HG02870 (cell line): Measurements from ENCODE around the gene ARHGAP24.

Source experiments
- ATAC-seq: cut with Tn5 transposase; IDR thresholded peaks from one replicate; pipeline ENCODE4 v1.9.1; 2021; ENCODE audit warnings: mild to moderate bottlenecking, moderate library complexity; ENCODE audit not compliant: unreplicated experiment

The ARHGAP24 gene

DNA sequence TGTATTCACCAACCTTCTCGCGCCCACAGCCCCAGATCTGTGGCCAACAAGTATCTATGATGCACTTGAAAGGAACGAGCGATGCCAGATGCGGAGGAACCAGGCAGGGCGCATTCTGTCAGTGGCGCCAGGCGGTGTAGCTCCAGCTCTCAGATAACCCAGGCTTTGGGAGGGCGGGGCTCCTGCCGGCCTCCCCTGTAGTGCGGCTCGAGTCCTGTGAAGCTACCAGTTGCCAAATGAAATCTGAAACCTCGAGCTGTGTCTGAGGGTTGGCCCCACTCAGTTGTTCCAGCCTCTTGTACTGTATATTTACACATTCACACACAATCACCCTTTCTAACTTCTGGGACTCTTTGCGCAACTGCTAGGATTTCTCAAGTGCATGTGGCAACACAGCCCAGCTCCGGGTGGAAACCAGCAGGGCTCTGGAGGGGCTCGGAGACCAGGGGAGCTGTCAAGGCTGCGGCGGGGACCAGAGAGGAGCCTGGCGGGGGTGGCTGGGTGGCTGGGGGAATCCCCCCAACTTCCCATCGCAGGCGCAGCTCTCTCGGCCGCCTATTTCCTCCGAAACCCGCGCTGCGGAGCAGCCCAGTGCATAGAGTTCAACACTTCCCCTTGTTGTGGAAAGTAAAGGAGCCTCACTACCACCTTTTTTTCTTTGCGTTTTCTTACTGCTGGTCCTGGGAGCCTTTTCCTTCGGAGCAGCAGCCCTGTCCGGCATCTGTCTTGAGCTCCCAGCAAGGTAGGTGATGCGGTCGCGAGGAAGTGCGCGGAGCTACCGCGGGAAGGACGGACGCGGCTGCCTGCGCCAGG, at the start of gene ARHGAP24:
Gene ARHGAP24 (plus strand): TSS at position 333 of the 813 bp plus-strand sequence.
- ATAC-seq: peak; percentile 81

DNA sequence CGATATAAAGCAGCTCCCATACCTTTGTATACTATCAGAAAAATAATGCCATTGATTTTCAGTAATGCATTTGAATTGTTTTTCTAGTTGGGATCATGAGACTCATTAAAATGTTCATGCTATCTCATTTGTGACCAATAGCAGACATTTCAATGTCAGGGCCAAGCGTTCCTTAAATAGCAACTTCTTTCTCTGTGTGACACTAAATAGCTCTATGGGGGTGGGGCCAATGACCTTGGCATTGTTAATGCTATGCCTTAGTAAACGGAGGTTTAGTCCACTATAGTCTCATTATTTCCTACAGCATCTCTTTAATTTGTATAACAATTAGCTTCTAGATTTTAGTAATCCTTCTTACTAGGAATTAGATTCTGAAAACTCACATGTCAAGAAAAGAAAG, 48.6 kb upstream of the ARHGAP24 start:
- ATAC-seq: no peak

DNA sequence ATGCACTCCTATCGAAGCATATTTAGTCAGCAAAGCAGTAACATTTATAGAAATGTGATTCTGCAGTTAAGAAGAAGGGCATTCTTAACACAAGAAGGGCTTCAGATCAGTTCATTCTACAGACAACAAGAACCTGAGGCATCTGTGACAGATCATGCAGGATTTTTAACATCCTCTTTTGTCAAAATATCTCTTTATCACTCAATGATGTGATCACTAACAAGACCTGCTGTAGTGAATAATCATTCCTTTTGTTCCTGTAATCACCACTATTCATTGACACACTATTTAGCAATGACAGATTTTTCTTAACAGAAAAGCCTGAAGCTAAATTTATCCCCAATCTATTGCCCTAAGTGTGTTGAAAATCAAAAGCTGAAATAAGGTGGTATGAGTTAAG, 47.8 kb upstream of the ARHGAP24 start:
- ATAC-seq: no peak

DNA sequence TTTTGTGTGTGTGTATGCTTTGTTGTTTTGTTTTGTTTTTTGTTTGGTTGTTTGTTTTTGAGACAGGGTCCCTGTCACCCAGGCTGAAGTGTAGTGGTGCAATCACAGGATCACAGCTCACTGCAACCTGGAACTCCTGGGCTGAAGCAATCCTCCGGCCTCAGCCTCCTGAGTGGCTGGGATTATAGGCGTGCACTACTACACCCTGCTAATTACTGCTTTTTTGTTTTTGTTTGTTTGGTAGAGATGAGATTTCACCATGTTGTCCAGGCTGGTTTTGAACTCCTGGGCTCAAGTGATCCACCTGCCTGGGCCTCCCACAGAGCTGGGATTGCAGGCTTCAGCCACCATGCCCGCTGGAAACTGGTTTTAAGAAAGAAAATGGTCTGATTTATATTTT, 44.7 kb upstream of the ARHGAP24 start:
- ATAC-seq: no peak

DNA sequence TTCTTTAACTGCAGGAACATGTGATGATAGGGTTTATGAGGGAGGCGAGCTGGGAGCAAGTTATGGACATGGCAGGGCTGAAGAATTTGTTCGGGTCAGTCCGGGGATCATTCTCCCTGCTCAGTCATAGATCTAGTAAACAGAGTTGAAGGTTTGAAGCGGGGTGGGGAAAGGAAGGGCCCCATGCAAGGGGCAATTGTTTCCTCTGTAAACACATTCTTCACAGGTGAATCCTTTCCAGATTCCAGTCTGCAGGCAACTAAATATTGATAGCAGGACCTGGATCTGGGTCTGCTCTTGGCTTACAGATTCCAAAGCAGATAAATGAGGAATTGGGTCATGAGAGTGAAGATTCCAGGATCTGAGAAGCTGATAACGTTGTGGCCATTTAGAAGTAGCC, 44.3 kb upstream of the ARHGAP24 start:
- ATAC-seq: no peak

DNA sequence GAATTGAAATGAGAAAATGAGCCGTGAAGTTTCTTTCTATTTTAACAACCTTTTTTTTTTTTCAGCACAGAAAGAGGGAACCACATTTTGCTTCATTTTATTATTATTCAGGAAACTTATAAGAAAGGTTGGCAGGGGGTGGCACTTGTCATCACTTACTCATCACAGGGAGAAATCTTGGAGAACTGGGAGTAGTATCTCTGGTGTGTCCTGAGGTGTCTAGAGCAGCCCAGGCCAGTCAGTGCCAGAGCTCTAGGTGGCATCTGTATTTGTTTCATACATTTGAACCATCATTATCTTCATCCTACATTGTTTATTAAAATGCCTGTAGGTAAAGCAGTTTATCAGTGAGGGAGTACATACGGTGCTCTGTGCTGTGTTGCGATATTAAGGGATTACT, 43.8 kb upstream of the ARHGAP24 start:
- ATAC-seq: no peak

DNA sequence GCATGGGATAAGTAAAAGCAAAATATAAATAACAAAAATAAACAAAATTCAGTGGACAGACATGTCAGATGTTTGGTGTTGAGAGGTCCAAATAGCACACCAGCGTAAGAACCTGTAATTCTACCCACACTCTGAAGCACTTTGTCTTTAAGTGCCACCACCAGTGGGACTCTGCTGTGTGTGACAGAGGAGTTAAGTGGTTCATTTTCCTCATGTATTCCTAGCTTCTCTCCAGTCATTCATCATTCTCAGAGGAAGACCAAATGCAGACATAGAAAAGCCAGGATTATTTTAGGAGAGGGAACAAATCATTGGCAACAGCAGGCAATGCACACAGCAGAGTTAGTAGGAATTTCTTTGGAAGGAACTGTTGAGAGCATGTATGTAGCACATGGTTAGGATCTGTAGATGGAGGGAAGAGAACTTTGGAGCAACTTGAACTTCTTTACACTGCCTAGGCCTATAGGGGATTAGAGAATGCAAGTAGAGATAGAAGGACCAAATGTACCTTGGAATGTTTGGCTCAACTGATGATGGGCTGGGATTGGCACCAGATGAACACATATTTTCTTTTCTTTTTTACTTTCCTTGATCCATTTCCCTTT, 43.0 kb upstream of the ARHGAP24 start:
- no peak for ATAC-seq

DNA sequence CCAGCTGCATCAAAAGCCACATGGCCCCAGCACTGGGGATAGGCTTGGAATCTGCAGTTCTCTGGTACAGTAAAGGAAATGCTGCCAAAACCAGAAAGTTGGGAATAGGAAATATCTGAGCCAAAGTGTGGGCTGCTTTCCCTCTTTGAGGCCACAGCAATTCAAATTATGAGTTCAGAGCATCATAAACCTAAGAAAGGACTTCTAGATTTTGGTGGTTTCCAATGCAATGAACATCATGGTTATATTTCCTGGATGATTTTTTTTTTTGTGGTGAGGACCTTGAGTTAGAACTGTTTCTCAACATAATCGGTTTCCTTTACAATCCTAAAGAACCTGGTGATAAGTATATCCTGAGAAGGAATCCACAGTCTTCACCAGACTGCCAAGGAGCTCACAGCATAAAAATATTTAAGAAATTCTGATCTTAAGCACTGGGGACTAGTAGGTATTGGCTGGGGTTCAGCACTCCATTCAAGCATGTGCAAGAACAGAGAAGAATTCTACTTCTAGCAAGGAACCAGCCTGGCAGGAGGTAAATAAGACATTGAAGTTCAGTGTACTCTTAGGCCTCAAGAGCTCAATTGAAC, 29.8 kb upstream of the ARHGAP24 start:
- ATAC-seq: no peak

DNA sequence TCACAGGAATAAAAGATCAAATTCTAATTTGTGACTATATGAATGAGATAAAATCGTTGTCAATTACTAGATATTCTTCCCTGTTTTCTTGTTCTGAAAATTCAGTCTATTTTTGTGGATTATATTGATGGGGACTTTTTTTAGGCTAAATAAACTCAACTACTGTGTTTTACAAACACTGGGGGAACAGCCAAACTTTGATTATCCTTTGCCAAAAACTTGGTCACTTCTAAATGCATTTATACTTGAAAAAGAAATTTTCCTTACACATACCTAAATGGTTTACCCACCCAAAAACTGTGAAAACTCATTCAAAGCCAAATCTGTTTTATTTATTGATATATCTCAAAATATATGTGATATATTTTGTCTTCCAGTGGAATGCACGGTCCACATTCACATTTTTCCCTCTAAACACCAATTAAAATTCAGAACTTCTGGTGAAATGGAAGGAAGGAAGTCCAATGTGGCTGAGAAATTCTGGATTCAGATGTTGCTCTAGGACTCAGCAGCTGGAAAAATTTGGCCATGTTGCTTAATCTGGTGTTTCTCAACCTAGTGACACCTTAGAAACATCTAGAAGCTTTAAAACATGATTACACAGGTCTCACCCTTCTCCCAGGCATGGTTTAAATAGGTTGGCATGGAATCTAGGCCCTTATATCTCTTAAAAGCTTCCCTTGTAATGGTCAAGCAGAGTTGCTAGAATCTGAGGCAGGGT, 28.6 kb upstream of the ARHGAP24 start:
- ATAC-seq: no peak

DNA sequence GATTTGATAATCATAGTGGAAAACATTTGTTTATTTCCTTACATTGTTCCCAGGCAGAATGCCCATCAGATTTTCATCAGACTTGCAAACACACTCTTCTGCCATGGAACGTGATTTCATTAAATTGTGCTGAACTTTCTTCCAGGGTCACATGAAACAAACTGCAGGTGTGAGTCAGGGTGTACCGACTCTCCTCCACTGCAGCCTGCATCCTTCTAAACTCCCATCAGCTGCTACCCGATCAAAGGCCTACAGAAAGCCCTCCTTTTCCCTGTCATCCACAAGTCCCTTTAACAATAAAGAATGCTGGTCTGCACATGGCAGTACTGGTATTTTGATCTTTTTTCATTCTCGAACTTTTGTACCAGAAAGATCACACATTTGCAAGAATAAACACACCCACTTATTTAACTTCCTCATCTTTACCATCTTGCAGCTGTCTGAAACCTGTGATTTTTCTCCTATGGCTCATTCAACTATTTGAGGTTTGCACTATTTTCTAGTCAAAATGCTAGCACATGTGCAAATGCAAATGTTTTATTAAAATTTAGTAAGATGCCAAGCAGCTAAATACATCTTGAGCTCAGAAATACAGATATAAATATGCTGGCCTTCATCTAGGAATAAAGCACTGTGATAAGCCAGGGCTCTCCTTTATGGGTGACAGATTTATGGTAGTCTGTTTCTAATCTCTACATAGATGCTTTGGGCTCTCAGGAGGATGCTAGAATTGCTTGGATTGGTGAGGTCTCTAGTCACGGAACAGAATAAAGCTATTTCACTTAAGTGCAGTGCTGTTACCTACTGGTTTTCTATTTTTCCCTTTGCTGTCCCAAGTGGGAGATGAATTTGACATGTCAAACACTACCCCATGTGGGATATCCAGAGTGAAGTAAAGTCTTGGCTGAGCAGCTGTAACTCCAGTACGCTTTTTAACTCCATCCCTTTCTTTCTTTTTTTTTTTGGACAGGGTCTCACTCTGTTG, 25.8 kb upstream of the ARHGAP24 start:
- peak; percentile 70 for ATAC-seq

DNA sequence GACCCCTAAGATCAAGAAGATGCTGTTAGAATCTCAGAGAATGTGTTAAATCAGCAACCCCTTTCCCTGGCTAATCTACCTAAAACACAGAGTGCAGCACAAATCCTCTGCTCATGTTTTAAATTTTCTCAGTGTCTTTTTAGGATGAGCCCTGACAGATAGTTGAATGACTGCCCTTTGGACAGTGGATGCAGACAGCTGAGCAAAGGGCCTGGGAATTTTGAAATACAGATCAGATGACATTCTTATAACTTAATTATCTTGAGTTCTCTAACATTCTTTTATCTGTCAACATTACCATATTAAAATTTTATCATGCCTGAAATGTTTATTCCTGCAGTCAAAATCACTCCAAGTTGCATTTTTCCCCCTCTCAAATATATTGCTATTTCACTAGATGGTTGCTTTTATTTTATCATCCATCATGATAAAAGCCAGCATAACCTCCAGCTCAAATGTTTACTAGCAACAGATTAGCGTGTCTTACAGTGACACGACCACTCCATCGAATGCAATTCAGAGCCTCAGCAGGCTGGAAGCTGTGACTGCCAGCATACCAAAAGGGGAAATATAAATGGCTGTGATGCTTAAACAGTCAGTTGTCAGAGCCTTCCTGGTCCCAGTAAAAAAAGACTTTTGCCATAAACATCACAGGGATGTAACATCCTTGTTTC, 22.8 kb upstream of the ARHGAP24 start:
- ATAC-seq: no peak

DNA sequence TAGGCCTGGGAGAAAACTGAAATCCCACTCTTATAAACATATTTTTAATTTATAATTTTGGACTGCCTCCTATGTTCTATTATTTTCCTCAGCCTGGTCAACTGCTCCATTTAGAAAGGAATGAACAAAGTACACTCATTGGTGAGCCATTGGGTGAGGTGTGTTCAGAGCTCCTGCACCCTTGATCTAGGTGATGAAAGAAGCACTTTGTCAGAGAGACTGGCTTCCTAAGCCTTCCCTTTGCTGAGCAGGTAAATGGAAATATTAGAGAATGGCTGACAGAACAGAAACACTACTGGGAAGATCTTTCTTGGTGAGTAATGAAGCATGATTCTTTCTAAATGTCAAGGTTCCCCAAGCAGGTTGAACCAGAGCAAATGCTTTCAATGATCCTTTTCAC, 19.0 kb upstream of the ARHGAP24 start:
- no peak for ATAC-seq

DNA sequence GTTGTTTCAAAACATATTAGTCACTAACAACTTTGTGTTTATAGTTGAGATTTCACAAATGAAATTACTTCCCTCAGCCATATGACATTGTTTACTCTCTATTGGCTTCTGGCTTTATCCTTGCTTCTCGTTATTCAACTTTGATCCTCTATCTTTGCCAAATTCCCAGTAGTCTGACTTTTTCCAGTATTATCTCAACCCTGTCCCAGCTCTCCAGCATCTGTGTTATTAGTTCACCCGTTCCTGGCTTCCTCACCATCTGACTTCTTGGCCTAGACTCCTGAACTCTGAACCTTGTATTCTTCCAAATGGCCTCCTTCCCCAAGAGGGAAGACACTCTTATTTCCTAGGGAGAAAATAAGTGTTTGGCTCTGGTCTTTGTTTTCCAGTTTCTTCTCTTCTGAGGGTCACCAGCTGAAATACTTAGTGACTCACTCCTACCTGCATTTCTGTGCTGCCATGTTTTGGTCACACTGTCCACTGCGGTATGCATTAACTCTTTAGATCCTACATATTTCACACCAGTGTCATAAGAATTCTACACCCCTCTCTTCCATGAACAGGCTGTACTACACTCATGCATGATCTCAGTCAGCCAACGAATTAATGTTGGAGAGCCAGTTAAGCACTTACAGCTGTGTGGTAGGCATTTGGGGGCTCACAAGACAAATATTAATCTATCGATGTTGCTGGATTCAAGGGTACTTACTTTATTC, 17.0 kb upstream of the ARHGAP24 start:
- no peak for ATAC-seq

DNA sequence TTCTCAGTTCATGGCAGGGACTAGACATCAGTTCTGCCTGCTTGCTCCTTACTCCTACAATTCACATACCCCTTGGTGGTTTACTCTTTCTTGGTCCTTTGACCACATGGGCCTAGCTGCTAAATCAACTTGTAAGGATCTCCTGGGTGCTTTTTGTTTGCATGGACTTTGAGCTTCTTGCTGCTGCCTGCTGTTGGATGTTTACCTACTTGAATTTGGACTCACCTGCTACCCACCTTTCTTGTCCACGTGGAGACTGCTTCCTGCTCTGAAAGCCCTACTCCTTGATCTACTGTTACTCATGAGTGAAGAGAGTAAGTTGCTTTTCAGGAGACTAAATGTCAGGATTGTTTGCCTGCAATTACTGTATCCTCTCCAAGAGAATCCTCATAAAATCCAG, 15.2 kb upstream of the ARHGAP24 start:
- ATAC-seq: no peak

DNA sequence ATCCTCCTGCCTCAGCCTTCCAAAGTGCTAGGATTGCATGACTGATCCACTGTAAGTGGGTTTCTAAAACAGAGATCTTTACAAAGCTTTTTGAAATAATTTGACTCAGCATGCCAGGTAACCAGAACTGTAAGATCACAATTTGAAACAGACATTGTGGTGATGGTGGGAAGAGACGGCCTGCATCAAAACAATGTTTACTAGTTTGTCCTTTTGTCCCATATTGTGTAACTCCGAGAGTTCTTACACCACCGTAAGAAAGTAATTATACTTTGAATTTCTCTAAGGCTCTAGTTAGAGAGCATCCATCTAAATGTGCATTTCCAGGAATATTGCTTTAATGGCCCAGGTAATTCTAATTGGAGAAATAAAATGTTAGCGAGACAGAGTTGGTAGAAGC, 594 bp upstream of the ARHGAP24 start:
- ATAC-seq: no peak

DNA sequence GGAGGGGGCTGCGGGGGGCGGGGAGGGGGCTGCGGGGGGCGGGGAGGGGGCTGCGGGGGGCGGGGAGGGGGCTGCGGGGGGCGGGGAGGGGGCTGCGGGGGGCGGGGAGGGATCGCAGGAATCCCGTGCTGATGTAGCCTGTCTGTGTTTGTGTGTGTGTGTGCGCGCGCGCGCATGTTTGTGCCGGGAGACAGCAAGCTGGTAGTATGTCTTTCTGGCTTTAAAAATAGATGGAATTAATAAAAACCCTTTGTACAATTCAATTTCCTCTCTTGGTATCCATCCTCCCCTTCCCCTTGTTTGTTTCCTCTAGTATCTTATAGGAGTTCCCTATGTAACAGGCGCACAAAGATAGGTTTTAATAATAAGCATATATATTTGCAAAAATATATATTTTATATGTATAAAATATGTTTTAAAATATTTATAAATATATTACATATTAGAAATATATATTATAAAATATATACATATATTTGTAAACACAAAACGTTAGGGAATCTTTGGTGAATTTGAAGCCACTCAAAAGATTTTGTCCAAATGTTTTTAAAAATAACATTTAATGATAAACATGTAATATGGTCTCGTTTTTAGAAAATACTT, 782 bp downstream of the ARHGAP24 start:
- no peak for ATAC-seq

DNA sequence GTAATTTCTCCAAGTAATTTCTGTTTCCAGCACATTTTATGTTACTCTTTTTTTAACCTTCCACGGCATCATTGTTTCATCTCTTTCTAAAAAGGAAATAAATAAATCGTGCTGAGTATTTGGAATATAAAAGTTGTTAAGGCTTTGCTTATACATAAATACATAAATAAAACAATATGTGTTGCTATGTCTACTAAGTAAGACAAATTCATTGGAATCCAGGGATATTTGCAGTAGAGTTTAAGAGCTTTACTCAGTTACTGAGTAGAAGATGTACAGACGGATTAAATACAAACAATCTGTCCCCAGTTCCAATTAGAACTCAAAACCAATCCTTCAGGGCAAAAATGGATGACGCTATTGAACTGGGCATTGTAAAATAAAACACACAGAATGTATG, 1.4 kb downstream of the ARHGAP24 start:
- ATAC-seq: no peak

DNA sequence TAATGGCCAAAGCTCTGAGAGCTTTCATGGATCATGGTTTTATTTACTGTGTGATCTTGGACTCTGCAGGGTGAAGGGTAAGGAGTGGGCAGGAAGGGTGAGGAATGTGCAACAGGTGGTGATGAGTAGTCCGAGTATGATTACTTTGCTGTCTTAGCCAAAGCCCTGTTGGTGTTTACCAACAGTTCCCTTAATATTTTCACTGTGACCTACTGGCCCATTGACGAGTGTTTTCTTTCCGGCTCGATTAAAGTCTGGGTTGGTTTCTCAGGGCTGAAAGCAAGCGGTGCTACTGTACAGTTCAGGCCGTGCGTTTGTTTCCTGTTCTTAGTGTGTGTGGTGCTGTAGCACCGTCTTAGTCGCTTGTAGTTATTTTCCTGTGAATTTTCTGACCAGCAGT, 2.6 kb downstream of the ARHGAP24 start:
- no peak for ATAC-seq

DNA sequence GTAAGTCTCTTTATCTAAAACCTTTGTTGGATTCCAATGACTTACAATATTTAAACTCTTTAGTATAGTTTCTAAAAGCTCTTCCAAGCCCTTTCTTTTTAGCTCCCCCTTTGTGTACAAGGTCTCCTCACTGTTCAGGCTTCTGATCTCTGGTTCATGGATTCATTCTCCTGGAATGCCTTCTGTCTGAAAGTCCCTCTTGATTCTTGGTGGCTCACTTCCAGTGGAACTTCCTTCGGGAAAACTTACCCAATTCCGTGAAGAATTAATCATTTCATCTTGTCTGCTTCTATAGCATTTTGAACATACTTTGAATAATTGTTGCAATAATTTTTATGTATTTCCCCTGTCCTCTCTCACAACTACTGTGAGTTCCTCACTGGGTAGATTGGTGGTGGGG, 3.6 kb downstream of the ARHGAP24 start:
- no peak for ATAC-seq
